HEK293 (cell line): Measurements from ENCODE around the gene SIRT7.
A peak's percentile ranks its signal among the peaks of the same experiment; 100 is the strongest.

ENCODE experiments used
- GLIS1 ChIP-seq: fragments of 450-650 bp; formaldehyde crosslinking; IDR thresholded peaks from 2 replicates; pipeline ENCODE4 v1.5.1; 2016; ENCODE audit warnings: missing biosample characterization, missing genetic modification characterization
- GLIS2 ChIP-seq: fragments of 450-650 bp; formaldehyde crosslinking; IDR thresholded peaks from 2 replicates; pipeline ENCODE4 v1.5.1; 2016; ENCODE audit warnings: missing biosample characterization, missing genetic modification characterization
- PRDM10 ChIP-seq: fragments of 450-650 bp; formaldehyde crosslinking; IDR thresholded peaks from 2 replicates; pipeline ENCODE4 v1.5.1; 2016; ENCODE audit warnings: missing biosample characterization, missing genetic modification characterization
- PRDM4 ChIP-seq: fragments of 450-650 bp; formaldehyde crosslinking; IDR thresholded peaks from 2 replicates; pipeline ENCODE4 v1.5.1; 2017; ENCODE audit warnings: missing biosample characterization, missing genetic modification characterization
- PRDM6 ChIP-seq: fragments of 450-650 bp; formaldehyde crosslinking; IDR thresholded peaks from 2 replicates; pipeline ENCODE4 v1.5.1; 2017; ENCODE audit warnings: missing biosample characterization, missing genetic modification characterization
- ZBTB21 ChIP-seq: fragments of 450-650 bp; formaldehyde crosslinking; IDR thresholded peaks from 2 replicates; pipeline ENCODE4 v1.5.1; 2017; ENCODE audit warnings: missing biosample characterization, missing genetic modification characterization
- ZBTB48 ChIP-seq: fragments of 450-650 bp; formaldehyde crosslinking; IDR thresholded peaks from 2 replicates; pipeline ENCODE4 v1.5.1; 2016; ENCODE audit warnings: missing biosample characterization, missing genetic modification characterization
- ZBTB6 ChIP-seq: fragments of 450-650 bp; formaldehyde crosslinking; IDR thresholded peaks from 2 replicates; pipeline ENCODE4 v1.5.1; 2017; ENCODE audit warnings: missing biosample characterization, missing genetic modification characterization
- ZBTB7A ChIP-seq: fragments of 450-650 bp; formaldehyde crosslinking; IDR thresholded peaks from 2 replicates; pipeline ENCODE4 v1.5.1; 2016; ENCODE audit warnings: low read depth, missing biosample characterization, missing genetic modification characterization
- ZEB2 ChIP-seq: fragments of 450-650 bp; formaldehyde crosslinking; IDR thresholded peaks from 2 replicates; pipeline ENCODE4 v1.5.1; 2016; ENCODE audit warnings: missing biosample characterization, missing genetic modification characterization
- ZNF132 ChIP-seq: fragments of 450-650 bp; formaldehyde crosslinking; IDR thresholded peaks from 2 replicates; pipeline ENCODE4 v1.5.1; 2017; ENCODE audit warnings: missing biosample characterization, missing genetic modification characterization, borderline replicate concordance
- ZNF202 ChIP-seq: fragments of 450-650 bp; formaldehyde crosslinking; IDR thresholded peaks from 2 replicates; pipeline ENCODE4 v1.5.1; 2016; ENCODE audit warnings: missing biosample characterization, missing genetic modification characterization, borderline replicate concordance
- ZNF280D ChIP-seq: fragments of 450-650 bp; formaldehyde crosslinking; IDR thresholded peaks from 2 replicates; pipeline ENCODE4 v1.5.1; 2016; ENCODE audit warnings: missing biosample characterization, missing genetic modification characterization
- ZNF350 ChIP-seq: fragments of 450-650 bp; formaldehyde crosslinking; IDR thresholded peaks from 2 replicates; pipeline ENCODE4 v1.5.0; 2017; ENCODE audit warnings: missing biosample characterization, mild to moderate bottlenecking, missing genetic modification characterization
- ZNF518A ChIP-seq: fragments of 450-650 bp; formaldehyde crosslinking; conservative IDR thresholded peaks from 2 replicates; pipeline ENCODE4 v1.5.1; 2016; ENCODE audit warnings: low read depth, missing biosample characterization, missing genetic modification characterization
- ZNF544 ChIP-seq: fragments of 450-650 bp; formaldehyde crosslinking; IDR thresholded peaks from 2 replicates; pipeline ENCODE4 v1.5.0; 2017; ENCODE audit warnings: missing biosample characterization, missing genetic modification characterization
- ZNF658 ChIP-seq: fragments of 450-650 bp; formaldehyde crosslinking; IDR thresholded peaks from 2 replicates; pipeline ENCODE4; 2016; ENCODE audit warnings: missing biosample characterization, missing genetic modification characterization
- ZNF747 ChIP-seq: fragments of 450-650 bp; formaldehyde crosslinking; IDR thresholded peaks from 2 replicates; pipeline ENCODE4 v1.5.1; 2016; ENCODE audit warnings: missing biosample characterization, missing genetic modification characterization
- ZNF776 ChIP-seq: fragments of 450-650 bp; formaldehyde crosslinking; IDR thresholded peaks from 2 replicates; pipeline ENCODE4 v1.5.0; 2017; ENCODE audit warnings: missing biosample characterization, missing genetic modification characterization, borderline replicate concordance
- ZNF777 ChIP-seq: fragments of 450-650 bp; formaldehyde crosslinking; IDR thresholded peaks from 2 replicates; pipeline ENCODE4 v1.5.1; 2017; ENCODE audit warnings: missing biosample characterization, missing genetic modification characterization, borderline replicate concordance
- ZSCAN23 ChIP-seq: fragments of 450-650 bp; formaldehyde crosslinking; IDR thresholded peaks from 2 replicates; pipeline ENCODE4 v1.5.1; 2016; ENCODE audit warnings: missing biosample characterization, missing genetic modification characterization

Gene SIRT7

GRCh38 chr17:81870131-81870980 lies 47.6 kb downstream of the SIRT7 start (continued):
- TF ChIP-seq PRDM10 (tag by site-specific recombination) (0 out of 2 replicates have a peak, but pooled peaks have one; percentile 40), ZBTB48 (tag by site-specific recombination) (no peak), ZNF544 (tag by site-specific recombination) (no peak), ZBTB21 (tag by site-specific recombination) (no peak), ZNF202 (tag by site-specific recombination) (no peak), ZNF658 (tag by site-specific recombination) (no peak), ZNF776 (tag by site-specific recombination) (no peak), PRDM4 (tag by site-specific recombination) (no peak), ZNF350 (tag by site-specific recombination) (no peak), GLIS2 (tag by site-specific recombination) (peak; percentile 92), ZNF280D (tag by site-specific recombination) (no peak), ZEB2 (tag by site-specific recombination) (peak; percentile 43), ZNF777 (tag by site-specific recombination) (no peak), GLIS1 (tag by site-specific recombination) (peak; percentile 77), ZNF747 (tag by site-specific recombination) (no peak), ZSCAN23 (no peak), ZNF132 (no peak), PRDM6 (tag by site-specific recombination) (no peak), ZNF518A (tag by site-specific recombination) (no peak), ZBTB7A (tag by site-specific recombination) (peak; percentile 48; the same call in 1 of the 2 replicates), ZBTB6 (no peak)
